H7 (cell line): Measurements from ENCODE around the gene GIT2. TPM values are rescaled to one million over a fixed set of nuclear protein-coding genes. Genes with fewer than 3 reads are reported as not detected.
"Not testable (repeated sequence)": the region's sequence is repeated elsewhere in the genome, so short reads cannot be mapped to it uniquely, and the experiment has no call there.

Experiments
- DNase-seq: peaks from one replicate; pipeline ENCODE4 v3.0.0; 2012
- H3K27me3 ChIP-seq: 2 replicates; pipeline ENCODE4 v1.6.0; 2011; ENCODE audit warnings: mild to moderate bottlenecking, low read length; ENCODE audit not compliant: control insufficient read depth, insufficient read depth
- H3K36me3 ChIP-seq: replicated peaks from 2 replicates; pipeline ENCODE4 v1.5.1; 2011; ENCODE audit warnings: low read length; ENCODE audit not compliant: control insufficient read depth, insufficient read depth
- H3K4me3 ChIP-seq: 2 replicates; pipeline ENCODE4 v1.5.1; 2011; ENCODE audit warnings: low read depth, mild to moderate bottlenecking, control low read depth, low read length, moderate library complexity; ENCODE audit not compliant: insufficient read depth
- total RNA-seq: library from RNA; depleted of rRNA; stranded (reverse); fragments of >200 nt; shearing (Covaris generic); gene quantifications from 2 replicates; pipeline ENCODE4 v1.2.3, GENCODE V29; 2014

Gene GIT2
- total RNA-seq, 1 experiment from 2014 or later: 16.3 TPM

GRCh38 chr12:109997393-109997792 lies 1.2 kb upstream of the GIT2 start:
- peaks cover 9% of the 10 kb centered on the region for H3K27me3 ChIP-seq
- no peak overlapping the region for H3K4me3 ChIP-seq
- DNase-seq: no peak
- no peaks in the 10 kb centered on the region for H3K36me3 ChIP-seq

DNA sequence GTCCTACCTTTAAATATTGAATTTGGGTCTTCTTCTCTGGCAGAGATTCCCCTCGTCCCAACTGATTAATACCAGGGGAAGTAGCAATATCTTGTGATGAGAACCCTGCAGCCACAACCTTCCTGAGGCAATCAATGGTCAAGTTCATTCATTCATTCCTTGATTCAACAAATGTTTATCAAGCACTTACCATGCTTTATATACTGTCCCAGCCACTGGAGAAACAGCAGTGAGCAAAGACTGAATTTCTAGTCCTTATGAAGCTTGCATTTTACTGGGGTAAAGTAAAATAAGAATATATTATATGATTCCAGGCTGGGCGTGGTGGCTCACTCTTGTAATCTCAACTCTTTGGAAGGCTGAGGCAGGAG lies 300 bp upstream of the GIT2 start:
- Histone ChIP-seq H3K27me3 (peaks cover 9% of the 10 kb centered on the region), H3K36me3 (no peaks in the 10 kb centered on the region), H3K4me3 (no peak overlapping the region)
- no peak for DNase-seq

DNA sequence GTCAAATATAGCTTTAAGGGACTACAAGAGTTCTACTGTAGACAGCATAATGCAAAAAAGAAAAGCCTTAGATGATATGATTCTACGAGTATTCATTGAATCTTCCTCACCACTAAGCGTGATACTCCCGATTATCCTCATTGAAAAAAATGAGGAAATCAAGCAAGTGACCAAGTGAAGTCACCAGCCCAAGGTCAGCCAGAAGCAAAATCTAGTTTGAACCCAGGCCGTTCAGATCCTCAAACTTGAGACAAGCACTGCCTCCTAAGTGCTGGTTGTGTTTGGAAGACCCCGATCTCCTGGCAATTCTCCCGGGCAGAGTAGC lies 845 bp downstream of the GIT2 start:
- Histone ChIP-seq H3K36me3 (no peaks in the 10 kb centered on the region), H3K4me3 (peak overlapping the region; percentile 76), H3K27me3 (peaks cover 7% of the 10 kb centered on the region)
- DNase-seq: no peak

- no peak for DNase-seq
- Histone ChIP-seq H3K27me3 (no peaks in the 10 kb centered on the region; the same call in 1 of the 2 replicates), H3K4me3 (peak overlapping the region; percentile 3; the same call in 1 of the 2 replicates), H3K36me3 (no peaks in the 10 kb centered on the region)
Observed at GRCh38 chr12:109994401-109995175, 1.6 kb downstream of the GIT2 start.

DNA sequence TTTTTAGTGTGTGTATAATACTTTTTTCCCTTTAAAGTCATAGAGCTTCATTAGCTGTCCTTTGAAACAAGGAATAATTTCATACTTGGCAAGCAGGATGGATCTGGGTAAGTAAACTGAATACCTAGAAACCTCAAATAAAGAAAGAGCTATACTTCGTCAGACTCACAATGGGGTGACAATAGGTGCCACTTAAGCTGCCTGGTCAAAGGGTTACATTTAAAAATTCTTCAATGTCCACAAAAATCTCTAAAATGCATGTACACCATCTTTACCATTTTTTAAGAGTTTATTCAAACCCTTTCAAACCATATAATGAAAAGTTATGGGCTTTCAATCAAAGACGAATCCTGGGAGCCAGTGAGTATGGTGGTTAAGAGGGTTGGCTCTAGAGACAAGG lies 3.1 kb downstream of the GIT2 start:
- Histone ChIP-seq H3K36me3 (no peaks in the 10 kb centered on the region; the same call in 1 of the 2 replicates), H3K4me3 (no peak overlapping the region), H3K27me3 (no peaks in the 10 kb centered on the region; the same call in 1 of the 2 replicates)
- DNase-seq: no peak

DNA sequence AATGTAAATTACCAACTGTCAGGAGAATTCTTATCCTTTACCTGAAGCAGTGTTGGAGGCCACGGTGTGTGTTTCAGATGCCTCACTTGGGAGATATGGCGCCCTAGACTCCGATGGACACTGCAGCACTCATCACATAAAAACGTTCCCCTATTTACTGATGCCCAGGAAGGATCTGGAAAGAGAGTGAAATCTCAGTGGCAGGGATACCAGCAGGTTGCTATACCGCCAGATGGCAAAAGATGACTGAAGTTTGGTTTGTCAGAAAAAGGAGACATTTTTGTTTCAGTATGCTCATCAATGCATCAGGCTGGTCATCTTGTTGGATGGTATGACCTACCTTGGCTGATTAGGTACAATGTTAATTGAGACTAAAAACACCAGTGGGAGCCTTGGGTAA lies 4.6 kb downstream of the GIT2 start:
- no peaks in the 10 kb centered on the region; the same call in 1 of the 2 replicates for H3K36me3 ChIP-seq
- H3K27me3 ChIP-seq: no peaks in the 10 kb centered on the region
- H3K4me3 ChIP-seq: no peak overlapping the region
- no peak for DNase-seq

DNA sequence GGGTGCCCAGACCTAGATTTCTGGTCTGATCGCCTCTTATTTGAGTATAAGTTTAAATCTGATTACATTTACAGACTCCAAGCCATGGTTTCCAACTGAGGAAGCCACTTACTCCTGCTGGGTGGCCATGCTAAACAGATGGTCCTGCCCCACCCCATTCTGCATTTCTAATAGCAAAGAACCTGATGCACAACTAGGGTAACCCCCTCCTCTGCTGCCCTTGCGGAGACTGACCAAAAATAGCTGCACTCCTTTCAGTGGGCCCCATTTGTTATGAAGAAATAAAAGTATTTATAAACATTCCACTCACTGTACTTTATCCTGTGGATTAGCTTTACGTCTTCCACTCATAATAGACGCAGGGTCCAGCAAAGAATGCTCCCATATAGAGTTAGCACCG lies 6.8 kb downstream of the GIT2 start:
- no peak for DNase-seq
- Histone ChIP-seq H3K27me3 (no peaks in the 10 kb centered on the region), H3K36me3 (no peaks in the 10 kb centered on the region; the same call in 1 of the 2 replicates), H3K4me3 (no peak overlapping the region)

DNA sequence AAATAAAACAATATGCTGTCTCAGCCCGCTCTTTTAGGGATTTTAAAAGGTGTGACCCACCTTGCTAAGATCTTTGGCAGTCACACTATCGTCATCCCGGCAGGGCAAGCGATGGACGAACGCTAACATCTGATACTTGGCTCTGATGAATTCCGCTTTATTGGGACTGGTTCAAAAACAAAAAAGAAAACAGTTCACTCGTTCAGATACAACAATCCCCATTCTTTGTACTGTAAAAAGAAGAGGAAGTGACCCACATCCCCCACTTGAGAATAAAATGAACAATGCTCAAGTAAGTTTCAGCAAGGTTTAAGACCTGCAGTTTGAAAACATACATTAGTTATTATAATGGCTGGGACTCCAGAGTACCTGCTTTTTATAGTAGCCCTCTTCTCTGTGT lies 7.3 kb downstream of the GIT2 start:
- Histone ChIP-seq H3K36me3 (peaks cover 1% of the 10 kb centered on the region), H3K27me3 (no peaks in the 10 kb centered on the region), H3K4me3 (no peak overlapping the region)
- no peak for DNase-seq

DNA sequence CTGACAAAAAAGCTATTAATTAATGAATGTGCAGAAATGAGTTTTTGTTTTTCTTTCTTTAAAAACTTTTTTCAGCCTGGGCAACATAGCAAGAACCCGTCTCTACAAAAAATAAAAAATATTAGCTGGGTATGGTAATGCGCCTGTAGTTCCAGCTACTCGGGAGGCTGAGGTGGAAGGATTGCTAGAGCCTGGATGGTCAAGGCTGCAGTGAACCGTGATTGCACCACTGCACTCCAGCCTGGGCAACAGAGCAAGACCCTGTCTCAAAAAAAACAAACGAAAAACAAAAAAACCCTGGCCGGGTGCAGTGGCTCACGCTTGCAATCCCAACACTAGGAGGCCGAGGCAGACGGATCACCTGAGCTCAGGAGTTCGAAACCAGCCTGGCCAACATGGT lies 7.9 kb downstream of the GIT2 start:
- peaks cover 4% of the 10 kb centered on the region for H3K36me3 ChIP-seq
- no peaks in the 10 kb centered on the region for H3K27me3 ChIP-seq
- no peak overlapping the region for H3K4me3 ChIP-seq
- no peak for DNase-seq

- no peaks in the 10 kb centered on the region for H3K27me3 ChIP-seq
- no peak for DNase-seq
- peaks cover 5% of the 10 kb centered on the region for H3K36me3 ChIP-seq
- no peak overlapping the region for H3K4me3 ChIP-seq
Observed at GRCh38 chr12:109987615-109988014, 8.6 kb downstream of the GIT2 start.

DNA sequence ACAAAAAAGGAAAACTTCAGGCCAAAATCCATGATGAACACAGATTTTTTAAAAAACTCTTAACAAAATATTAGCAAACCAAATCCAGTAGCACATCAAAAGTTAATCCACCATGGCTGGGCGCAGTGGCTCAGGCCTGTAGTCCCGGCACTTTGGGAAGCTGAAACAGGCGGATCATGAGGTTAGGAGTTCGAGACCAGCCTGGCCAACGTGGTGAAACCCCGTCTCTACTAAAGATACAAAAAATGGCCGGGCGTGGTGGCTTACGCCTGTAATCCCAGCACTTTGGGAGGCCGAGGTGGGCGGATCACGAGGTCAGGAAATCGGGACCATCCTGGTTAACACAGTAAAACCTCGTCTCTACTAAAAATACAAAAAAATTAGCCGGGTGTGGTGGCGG lies 9.9 kb downstream of the GIT2 start:
- DNase-seq, H3K36me3 ChIP-seq, H3K27me3 ChIP-seq, H3K4me3 ChIP-seq: not testable (repeated sequence)

- DNase-seq: no peak
- Histone ChIP-seq H3K27me3 (no peaks in the 10 kb centered on the region), H3K4me3 (no peak overlapping the region), H3K36me3 (peaks cover 8% of the 10 kb centered on the region)
Observed at GRCh38 chr12:109983432-109984142, 12.6 kb downstream of the GIT2 start.

- DNase-seq: no peak
Observed at GRCh38 chr12:109982210-109982609, 14.0 kb downstream of the GIT2 start.

GRCh38 chr12:109981311-109981710 lies 14.9 kb downstream of the GIT2 start:
- Histone ChIP-seq H3K4me3 (no peak overlapping the region), H3K36me3 (peaks cover 8% of the 10 kb centered on the region), H3K27me3 (no peaks in the 10 kb centered on the region)
- no peak for DNase-seq

More at GRCh38 chr12:109982210-109982609, 14.0 kb downstream of the GIT2 start:
- Histone ChIP-seq H3K27me3 (no peaks in the 10 kb centered on the region), H3K36me3 (peaks cover 8% of the 10 kb centered on the region), H3K4me3 (no peak overlapping the region)

DNA sequence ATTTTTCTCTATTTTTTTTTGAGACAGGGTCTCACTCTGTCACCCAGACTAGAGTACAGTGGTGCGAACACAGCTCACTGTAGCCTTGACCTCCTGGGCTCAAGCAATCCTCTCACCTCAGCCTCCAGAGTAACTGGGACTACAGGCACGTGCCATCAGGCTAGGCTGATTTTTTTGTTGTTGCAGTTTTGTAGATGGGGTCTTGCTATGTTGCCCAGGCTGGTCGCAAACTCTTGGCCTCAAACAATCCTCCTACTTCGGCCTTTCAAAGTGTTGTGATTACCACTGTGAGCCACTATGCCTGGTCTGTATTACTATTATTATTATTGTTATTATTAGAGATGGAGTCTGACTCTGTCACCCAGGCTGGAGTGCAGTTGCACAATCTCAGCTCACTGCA lies 23.3 kb downstream of the GIT2 start:
- Histone ChIP-seq H3K27me3 (no peaks in the 10 kb centered on the region), H3K4me3 (no peak overlapping the region), H3K36me3 (no peaks in the 10 kb centered on the region; the same call in 1 of the 2 replicates)
- no peak for DNase-seq
